Measurements from ENCODE around the gene SCMH1.
"Not testable (repeated sequence)": the region's sequence is repeated elsewhere in the genome, so short reads cannot be mapped to it uniquely, and the experiment has no call there.

SCMH1 gene

DNA sequence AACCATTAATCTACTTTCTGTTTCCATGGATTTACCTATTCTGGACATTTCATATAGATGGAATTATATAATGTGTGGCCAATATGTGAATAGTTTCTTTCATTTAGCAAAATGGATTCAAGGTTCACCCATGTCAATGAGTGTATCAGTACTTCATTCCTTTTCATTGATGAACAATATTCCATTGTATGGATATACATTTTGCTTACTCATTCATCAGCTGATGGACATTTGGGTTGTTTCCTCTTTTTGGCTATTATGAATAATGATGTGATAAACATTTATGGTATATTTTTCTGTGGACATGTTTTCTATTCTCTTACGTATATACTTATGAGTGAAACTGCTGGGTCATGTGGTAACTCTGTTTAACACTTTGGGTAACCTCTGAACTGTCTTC is 97.8 kb downstream of the SCMH1 start:
- FAIRE-seq: no peak

DNA sequence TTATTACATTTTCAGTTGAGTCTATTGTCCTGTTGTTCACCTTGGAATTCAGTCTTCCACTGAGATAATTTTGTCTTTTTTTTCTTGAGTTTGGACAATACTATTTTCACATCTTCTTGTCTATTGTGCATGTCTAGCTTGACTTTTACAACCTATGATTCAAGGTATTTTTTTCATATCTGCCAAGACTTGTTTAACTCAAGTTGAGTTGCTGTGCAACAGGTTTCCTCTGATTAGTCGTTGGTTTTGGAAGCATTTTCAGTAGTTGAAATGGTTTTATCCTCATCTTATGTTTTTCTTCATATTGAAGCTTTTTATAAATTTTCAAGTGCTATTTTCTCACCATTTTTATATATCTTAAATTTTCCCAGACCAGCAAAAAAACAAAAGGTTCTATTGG is 103.6 kb downstream of the SCMH1 start:
- no peak for FAIRE-seq

DNA sequence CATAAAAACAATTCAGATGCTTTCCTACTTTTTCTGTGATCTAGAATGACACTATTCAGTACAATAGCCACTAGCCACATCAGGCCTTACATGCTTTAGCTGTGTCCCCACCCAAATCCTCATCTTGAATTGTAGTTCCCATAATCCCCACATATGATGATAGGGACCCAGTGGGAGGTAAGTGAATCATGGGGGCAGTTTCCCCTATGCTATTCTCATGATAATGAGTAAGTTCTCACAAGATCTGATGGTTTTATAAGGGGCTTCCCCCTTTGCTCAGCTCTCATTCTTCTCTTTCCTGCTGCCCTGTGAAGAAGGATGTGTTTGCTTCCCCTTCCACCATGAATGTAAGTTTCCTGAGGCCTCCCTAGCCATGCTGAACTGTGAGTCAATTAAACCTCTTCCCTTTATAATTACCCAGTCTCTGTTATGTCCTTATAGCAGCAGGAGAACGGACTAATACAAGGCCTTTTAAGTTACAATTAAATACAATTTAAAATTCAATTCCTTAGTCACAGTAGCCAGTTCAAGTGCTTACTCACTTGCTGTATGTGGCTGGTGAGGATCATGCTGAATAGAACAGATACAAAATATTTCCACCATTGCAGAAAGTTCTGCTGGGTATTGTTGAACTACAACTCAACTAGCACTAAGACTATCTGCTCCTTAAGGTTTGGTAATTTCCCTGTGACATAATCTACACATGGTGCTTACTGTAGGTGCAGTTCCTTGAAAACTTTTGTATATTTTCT is 106.7 kb downstream of the SCMH1 start:
- no peak for FAIRE-seq

- FAIRE-seq: not testable (repeated sequence)
Observed at GRCh38 chr1:41134325-41134724, 107.8 kb downstream of the SCMH1 start.

DNA sequence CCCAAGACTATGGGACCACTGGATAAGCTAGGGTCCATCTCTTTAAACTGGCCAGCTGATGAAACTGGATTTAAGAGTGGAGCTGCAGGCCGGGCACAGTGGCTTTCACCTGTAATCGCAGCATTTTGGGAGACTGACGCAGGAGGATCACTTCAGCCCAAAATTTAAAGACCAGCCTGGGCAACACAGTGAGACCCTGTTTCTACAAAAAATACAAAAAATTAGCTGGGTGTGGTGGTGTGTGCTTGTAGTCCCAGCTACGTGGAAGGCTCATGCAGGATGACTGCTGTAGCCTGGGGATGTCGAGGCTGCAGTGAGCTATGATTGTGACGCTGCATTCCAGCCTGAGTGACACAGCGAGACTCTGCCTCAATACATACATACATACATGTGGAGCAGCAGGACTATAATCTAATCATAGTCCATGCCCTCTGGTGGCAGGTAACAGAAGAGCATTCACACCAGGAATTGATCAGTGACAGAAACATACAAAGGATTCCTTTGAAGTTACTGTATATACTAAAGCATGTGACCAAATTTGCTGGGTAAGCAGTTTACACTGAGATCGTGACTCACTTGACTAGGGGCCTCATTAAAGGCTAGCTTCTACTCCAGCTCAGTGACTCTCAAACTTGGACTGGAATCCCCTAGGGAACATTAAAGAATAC is 119.1 kb downstream of the SCMH1 start:
- no peak for FAIRE-seq

GRCh38 chr1:41122148-41122547 is 120.0 kb downstream of the SCMH1 start:
- no peak for FAIRE-seq

DNA sequence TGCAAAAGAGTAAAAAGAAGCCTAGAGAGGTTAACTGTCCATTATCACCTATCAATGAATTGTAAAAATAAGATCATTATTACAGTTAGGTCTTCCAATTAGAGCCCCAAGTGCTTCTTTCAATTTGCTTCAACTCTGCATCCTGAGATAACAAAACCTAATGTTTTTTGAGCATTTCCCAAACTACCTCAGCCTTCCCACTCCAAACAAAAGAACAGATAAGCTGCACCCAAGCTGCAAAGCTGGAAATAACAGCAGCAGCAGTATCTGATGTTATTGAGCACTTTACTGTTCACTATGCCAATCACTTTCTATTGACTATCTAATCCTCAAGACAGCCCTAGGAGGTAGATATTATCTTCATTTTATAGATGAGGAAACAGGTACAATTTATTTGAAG is 123.5 kb downstream of the SCMH1 start:
- no peak for FAIRE-seq

GRCh38 chr1:41117241-41117640 is 124.9 kb downstream of the SCMH1 start:
- not testable (repeated sequence) for FAIRE-seq

- FAIRE-seq: no peak
Observed at GRCh38 chr1:41110736-41111135, 131.4 kb downstream of the SCMH1 start.

GRCh38 chr1:41110286-41110685 is 131.8 kb downstream of the SCMH1 start:
- no peak for FAIRE-seq

DNA sequence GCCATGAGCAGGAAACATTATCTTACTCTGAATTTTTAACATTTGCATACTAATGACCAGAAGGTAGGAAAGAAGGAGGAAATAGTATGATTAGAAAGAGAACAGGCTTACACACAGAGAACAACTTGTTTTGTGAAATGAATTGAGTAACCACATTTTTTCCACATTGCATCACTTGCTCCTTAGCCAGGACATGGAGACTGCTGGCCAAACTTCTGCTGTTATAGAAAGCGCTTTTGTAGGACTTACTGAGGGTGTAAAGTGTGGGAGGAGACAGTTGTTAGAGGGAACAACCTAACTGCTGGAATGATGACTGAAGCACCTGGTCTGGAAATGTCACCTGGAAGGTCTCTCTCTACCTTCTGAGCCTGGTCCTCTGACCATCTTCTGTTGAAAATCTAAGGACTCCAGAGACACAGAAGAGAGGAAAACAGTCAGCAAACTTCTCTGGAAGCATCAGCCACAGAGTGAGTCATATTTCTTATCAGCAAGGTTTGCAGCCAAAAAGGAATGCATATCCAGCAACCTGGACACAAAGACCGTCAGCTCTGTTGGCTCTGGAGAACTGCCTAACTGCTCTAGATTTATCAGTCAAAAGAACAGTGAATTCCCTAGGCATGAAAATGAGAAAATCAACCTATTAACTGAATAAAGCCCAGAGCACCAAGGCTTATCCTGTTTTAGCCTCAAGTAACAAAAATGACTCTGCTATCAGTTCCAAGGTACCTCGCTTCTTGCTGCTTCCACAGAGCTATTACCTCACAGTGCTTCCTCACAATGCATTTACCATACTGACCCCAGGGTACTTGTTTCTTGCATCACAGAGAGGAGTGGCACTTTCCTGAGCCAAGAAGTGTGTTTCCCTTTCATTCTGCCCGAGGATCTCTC is 132.6 kb downstream of the SCMH1 start:
- no peak for FAIRE-seq

- no peak for FAIRE-seq
Observed at GRCh38 chr1:41108696-41109275, 133.3 kb downstream of the SCMH1 start.

DNA sequence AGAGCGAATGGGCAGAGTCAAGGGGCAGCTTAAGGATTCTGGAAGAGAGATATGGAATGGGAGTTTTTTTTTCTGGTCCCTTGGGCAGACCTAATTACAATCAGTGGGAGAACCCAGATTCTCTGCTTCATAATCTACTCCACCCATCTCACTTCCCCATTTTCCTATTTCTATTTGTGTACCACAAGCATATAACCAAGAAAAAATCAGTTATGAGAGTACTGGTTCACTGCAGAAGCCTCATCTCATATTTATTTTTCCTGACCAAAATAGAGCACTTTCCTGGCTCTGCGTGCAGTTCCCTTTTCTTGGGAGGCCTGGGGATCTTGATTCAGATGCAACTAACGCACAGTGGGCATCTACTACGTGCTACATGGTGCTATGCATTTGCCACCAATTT is 138.3 kb downstream of the SCMH1 start:
- no peak for FAIRE-seq

GRCh38 chr1:41102653-41103052 is 139.5 kb downstream of the SCMH1 start:
- FAIRE-seq: no peak

GRCh38 chr1:41101950-41102607 is 140.0 kb downstream of the SCMH1 start:
- no peak for FAIRE-seq

GRCh38 chr1:41101076-41101475 is 141.0 kb downstream of the SCMH1 start:
- FAIRE-seq: no peak

DNA sequence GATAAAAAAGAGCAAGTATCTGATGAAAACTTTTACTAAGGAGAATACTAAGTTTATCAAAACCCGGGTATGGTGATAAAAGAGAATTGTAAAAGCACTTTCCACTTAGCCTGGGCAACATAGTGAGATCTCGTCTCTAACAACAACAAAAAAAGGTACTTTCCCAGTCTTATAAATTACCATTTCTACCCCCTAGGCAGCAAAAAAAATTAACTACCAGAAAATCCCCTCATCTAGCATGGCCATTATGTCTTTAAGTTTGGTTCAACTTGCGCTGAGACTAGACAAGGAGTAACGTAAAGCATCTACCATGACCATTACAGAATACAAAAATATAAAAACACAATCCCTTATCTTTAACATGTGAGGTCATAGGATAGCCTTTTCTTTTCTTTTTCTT is 141.9 kb downstream of the SCMH1 start:
- no peak for FAIRE-seq

- no peak for FAIRE-seq
Observed at GRCh38 chr1:41098730-41099460, 143.2 kb downstream of the SCMH1 start.

GRCh38 chr1:41097105-41097504 is 145.0 kb downstream of the SCMH1 start:
- FAIRE-seq: no peak

DNA sequence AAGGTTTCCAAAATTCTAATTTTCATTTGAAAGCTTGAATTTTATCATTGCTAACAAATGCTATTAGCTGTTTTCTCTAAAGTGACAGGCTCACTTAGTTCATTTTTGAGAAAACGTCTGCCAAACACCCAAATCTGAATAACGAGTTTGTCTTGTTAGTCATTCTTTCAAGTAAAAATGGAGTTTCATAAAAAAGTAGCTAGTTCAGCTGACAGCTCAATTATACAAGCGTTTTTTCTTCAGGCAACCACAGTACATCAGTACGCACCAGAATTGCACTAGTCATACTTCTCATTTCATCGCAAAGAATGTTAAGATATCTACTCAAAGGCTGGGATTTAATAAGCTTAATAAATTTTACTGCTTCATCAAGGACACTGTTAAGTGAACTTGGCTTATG is 148.3 kb downstream of the SCMH1 start:
- FAIRE-seq: no peak

DNA sequence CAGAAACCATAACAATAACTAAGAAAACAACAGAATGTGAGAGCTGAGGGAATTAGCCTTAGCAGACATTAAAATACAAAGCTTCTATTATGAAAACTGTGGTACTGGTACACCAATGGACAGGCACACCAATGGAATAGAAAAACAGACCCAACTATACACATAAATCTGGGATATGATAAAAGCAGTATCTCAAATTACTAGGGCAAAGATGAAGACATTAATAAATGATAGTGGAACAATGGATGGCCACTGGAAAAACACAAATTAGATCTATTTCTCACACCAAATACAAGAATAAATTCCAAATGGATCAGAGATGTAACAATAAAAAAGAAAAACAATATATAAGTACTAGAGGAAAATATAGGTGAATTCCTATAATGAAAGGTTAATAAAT is 155.2 kb downstream of the SCMH1 start:
- FAIRE-seq: no peak

GRCh38 chr1:41078616-41079015 is 163.5 kb downstream of the SCMH1 start:
- no peak for FAIRE-seq
